Ovary (tissue), 9 donors: ENCODE data around the gene KRTAP4-8. TPM values are rescaled to one million over a fixed set of nuclear protein-coding genes. Genes with fewer than 3 reads are reported as not detected.
"Not testable (repeated sequence)": the region's sequence is repeated elsewhere in the genome, so short reads cannot be mapped to it uniquely, and the experiment has no call there.

Experiments
- DNase-seq, 5 donors: peaks; one replicate each; pipeline ENCODE4 v3.0.0-alpha.2; 2019 to 2020
- H3K27ac ChIP-seq, 2 donors: fragments of 200-600 bp; one replicate each; pipeline versions ENCODE4 v1.5.1 to v1.8.0; 2019 to 2022
- H3K27me3 ChIP-seq: fragments of 200-600 bp; one replicate; pipeline ENCODE4 v1.8.0; 2022
- H3K36me3 ChIP-seq: fragments of 200-600 bp; sonication (generic); one replicate; pipeline ENCODE4 v1.5.1; 2019
- H3K4me1 ChIP-seq: one replicate; pipeline ENCODE4 v1.8.1; 2013; ENCODE audit warnings: mild to moderate bottlenecking, moderate library complexity; ENCODE audit not compliant: insufficient read depth
- H3K4me3 ChIP-seq: fragments of 200-600 bp; sonication (generic); one replicate; pipeline ENCODE4 v1.5.1; 2017
- H3K9me3 ChIP-seq, 2 donors: fragments of 200-600 bp in 1 of 2; sonication (generic) in 1 of 2; one replicate each; pipeline versions ENCODE4 v1.5.1 to v1.8.1; 2013 to 2019; ENCODE audit warnings: mild to moderate bottlenecking in 1 of 2, moderate library complexity in 1 of 2
- CTCF ChIP-seq, 3 donors: fragments of 450-650 bp in 2 of 3; fragments of 200-600 bp in 1 of 3; IDR thresholded peaks; one replicate each; pipeline versions ENCODE4 v1.5.1 to v1.8.0; 2016 to 2022; ENCODE audit warnings: antibody characterized with exemption in 3 of 3, mild to moderate bottlenecking in 1 of 3
- EP300 ChIP-seq: sonication (generic); formaldehyde crosslinking; IDR thresholded peaks from one replicate; pipeline ENCODE4 v1.6.1; 2017; ENCODE audit warnings: antibody characterized with exemption
- POLR2A ChIP-seq: fragments of 450-650 bp; IDR thresholded peaks from one replicate; pipeline ENCODE4 v1.6.1; 2017; ENCODE audit warnings: antibody characterized with exemption, mild to moderate bottlenecking, moderate library complexity
- WGBS, 3 donors: extraction: QIAGEN DNeasy Blood & Tissue Kit in 1 of 3; methylation state at CpG; one replicate each; pipeline versions ENCODE4 v1.1.5 to v1.1.7; 2013 to 2017; 5-methylcytosine and 5-hydroxymethylcytosine counted together
- intact Hi-C, 4 donors: fragments of 100-400 bp; cut with DNase I; formaldehyde crosslinking; loops; one replicate each; pipeline versions ENCODE4 v1.11.0 to v1.15.1; 2022 to 2023
- polyA plus RNA-seq, 2 donors: library from polyadenylated mRNA; stranded (reverse); fragments of 200-250 nt in 1 of 2; fragments of 350-450 nt in 1 of 2; fragmentation: Illumina TruSeq in 1 of 2; extraction: RNeasy Lipid Tissue Mini Kit (QIAGEN cat#74804) in 1 of 2; gene quantifications; one replicate each; pipeline ENCODE4 v1.2.3, GENCODE V29; 2013 to 2014
- total RNA-seq, 7 donors: library from RNA; depleted of rRNA in 2 of 7; stranded (reverse); fragments of >200 nt in 2 of 7; fragmentation: NEBNext Ultra II Directional in 3 of 7; extraction: Animal tissue kit (Norgen Biotek cat#: 25700) in 3 of 7; gene quantifications; one replicate each; pipeline versions ENCODE4 v1.1.0 to v1.2.4, GENCODE V29; 2016 to 2023
- donor health status: DM: no; HTN: no; CAD: no; lungs with moderate emphysema.
- donor health status: DM: no; HTN: no; CAD: no.
- donor health status: Bipolar disorder and iron deficiency.
- donor health status: DM: yes; HTN: yes; CAD: no.
- donor health status: DM: no; HTN: no; CAD: no.
- donor health status: DM: yes; HTN: yes; CAD: no.

Gene KRTAP4-8
- total and polyA plus RNA-seq, 9 donors: not detected

- Histone ChIP-seq H3K4me1 (no peaks in the 10 kb centered on the region), H3K4me3 (no peak overlapping the region), H3K27me3 (no peaks in the 10 kb centered on the region), H3K27ac (no peak overlapping the region), H3K36me3 (no peaks in the 10 kb centered on the region), H3K9me3 (no peaks in the 10 kb centered on the region)
- DNase-seq: no peak
- TF ChIP-seq CTCF (IDR thresholded peaks at IDR 0.05) (no peak), POLR2A (no peak), EP300 (no peak)
- intact Hi-C loops: loop anchor here in 1 of 4 donors (5.0 kb wide), 1 partner anchor 63 kb away; the partner anchor contains the start of gene KRTAP4-3
- WGBS, 3 donors: 78 to 91% (median 83%) methylated on average over 1 of the region's 1 CpG
Observed at GRCh38 chr17:41103896-41104295, 6.0 kb upstream of the KRTAP4-8 start.

- H3K27me3 ChIP-seq: no peaks in the 10 kb centered on the region
- no peak for TF ChIP-seq CTCF (IDR thresholded peaks at IDR 0.05)
- TF ChIP-seq POLR2A: no peak
- no peak for TF ChIP-seq EP300
- no peaks in the 10 kb centered on the region for H3K4me1 ChIP-seq
- no peak for DNase-seq
- WGBS, 3 donors: 33 to 46% (median 39%) methylated on average over 9 to 10 of the region's 10 CpGs
- no peaks in the 10 kb centered on the region for H3K9me3 ChIP-seq
- intact Hi-C loops: loop anchor here in 1 of 4 donors (5.0 kb wide), 1 partner anchor 66 kb away; the partner anchor contains the start of gene KRTAP4-3
- no peak within 1 kb of the TSS for H3K4me3 ChIP-seq
- no peaks in the 10 kb centered on the region for H3K36me3 ChIP-seq
- H3K27ac ChIP-seq: no peak within 1 kb of the TSS
Observed at GRCh38 chr17:41101586-41102259, 3.8 kb upstream of the KRTAP4-8 start, which contains the start of gene KRTAP4-16. Gene KRTAP4-16, minus strand, starts transcription at chr17:41102209. Its CDS starts 0 bp downstream, at chr17:41102209.

GRCh38 chr17:41099682-41100480 lies 1.9 kb upstream of the KRTAP4-8 start:
- intact Hi-C loops: loop anchor here in 1 of 4 donors (5.0 kb wide), 1 partner anchor 67 kb away; the partner anchor contains the start of gene KRTAP4-3
- DNase-seq, H3K27me3 ChIP-seq, H3K9me3 ChIP-seq, H3K4me3 ChIP-seq, H3K4me1 ChIP-seq, H3K27ac ChIP-seq, H3K36me3 ChIP-seq: not testable (repeated sequence)
- WGBS, 3 donors: 47 to 65% (median 57%) methylated on average over 7 of the region's 7 CpGs

- intact Hi-C loops: no loop called here
- H3K4me3 ChIP-seq: no peak overlapping the region
- DNase-seq: no peak
- TF ChIP-seq EP300 (no peak), CTCF (IDR thresholded peaks at IDR 0.05) (no peak), POLR2A (no peak)
- WGBS, 3 donors: 78 to 86% (median 80%) methylated on average over 6 of the region's 6 CpGs
- no peaks in the 10 kb centered on the region for H3K36me3 ChIP-seq
- H3K27me3 ChIP-seq: no peaks in the 10 kb centered on the region
- no peak overlapping the region for H3K27ac ChIP-seq
- H3K4me1 ChIP-seq: no peaks in the 10 kb centered on the region
- no peaks in the 10 kb centered on the region for H3K9me3 ChIP-seq
Observed at GRCh38 chr17:41098481-41098880, 539 bp upstream of the KRTAP4-8 start.
